MM.1S (cell line): Measurements from ENCODE around the gene KLHL36.

ENCODE experiments used
- DNase-seq: peaks from one replicate; pipeline ENCODE4 v3.0.0-alpha.2; 2015
- H2AFZ ChIP-seq: fragments of 300-600 bp; sonication (generic); 2 replicates; pipeline ENCODE4 v1.6.0; 2016; ENCODE audit warnings: antibody characterized with exemption, low read length
- H3F3A ChIP-seq: fragments of 300-600 bp; sonication (generic); 2 replicates; pipeline ENCODE4 v1.6.1; 2016; ENCODE audit warnings: mild to moderate bottlenecking, antibody characterized with exemption, low read length, moderate library complexity, mixed read lengths; ENCODE audit not compliant: insufficient read depth
- H3K27ac ChIP-seq: fragments of 300-600 bp; sonication (generic); 2 replicates; pipeline ENCODE4 v1.5.1; 2016; ENCODE audit warnings: mild to moderate bottlenecking, low read length
- H3K27me3 ChIP-seq: fragments of 300-600 bp; sonication (generic); replicated peaks from 2 replicates; pipeline ENCODE4 v1.6.0; 2016; ENCODE audit warnings: low read length; ENCODE audit not compliant: insufficient read depth
- H3K36me3 ChIP-seq: fragments of 300-600 bp; sonication (generic); replicated peaks from 2 replicates; pipeline ENCODE4 v1.6.1; 2016; ENCODE audit warnings: mild to moderate bottlenecking, low read length, mixed read lengths; ENCODE audit not compliant: insufficient read depth
- H3K4me1 ChIP-seq: fragments of 300-600 bp; sonication (generic); 2 replicates; pipeline ENCODE4 v1.6.1; 2016; ENCODE audit warnings: low read length, mixed read lengths
- H3K4me2 ChIP-seq: fragments of 300-600 bp; sonication (generic); 2 replicates; pipeline ENCODE4 v1.6.0; 2016; ENCODE audit warnings: low read depth, low read length
- H3K4me3 ChIP-seq: fragments of 300-600 bp; sonication (generic); 2 replicates; pipeline ENCODE4 v1.5.1; 2016; ENCODE audit warnings: low read length, mixed read lengths
- H3K79me2 ChIP-seq: fragments of 300-600 bp; sonication (generic); 2 replicates; pipeline ENCODE4 v1.6.1; 2016; ENCODE audit warnings: mixed run types, low read length, mixed read lengths
- H3K9ac ChIP-seq: fragments of 300-600 bp; sonication (generic); 2 replicates; pipeline ENCODE4 v1.6.1; 2016; ENCODE audit warnings: low read length, mixed read lengths
- H3K9me2 ChIP-seq: fragments of 300-600 bp; sonication (generic); replicated peaks from 2 replicates; pipeline ENCODE4 v1.6.1; 2016; ENCODE audit warnings: mild to moderate bottlenecking, low read length, mixed read lengths; ENCODE audit not compliant: insufficient read depth
- H3K9me3 ChIP-seq: fragments of 300-600 bp; sonication (generic); replicated peaks from 2 replicates; pipeline ENCODE4 v1.6.1; 2016; ENCODE audit warnings: mild to moderate bottlenecking, low read length, mixed read lengths; ENCODE audit not compliant: insufficient read depth
- H4K20me1 ChIP-seq: fragments of 300-600 bp; sonication (generic); 2 replicates; pipeline ENCODE4 v1.6.1; 2016; ENCODE audit warnings: mild to moderate bottlenecking, low read length, moderate library complexity, mixed read lengths; ENCODE audit not compliant: insufficient read depth
- EZH2 ChIP-seq: fragments of 300-600 bp; sonication (generic); optimal IDR thresholded peaks from 2 replicates; pipeline ENCODE3; 2017; ENCODE audit warnings: low read depth, mild to moderate bottlenecking, antibody characterized with exemption, low read length, mixed read lengths
- EZH2phosphoT487 ChIP-seq: fragments of 300-600 bp; sonication (generic); IDR thresholded peaks from 2 replicates; pipeline ENCODE4 v1.6.1; 2018; ENCODE audit warnings: antibody characterized with exemption, low read length
- TF ChIP-seq, protein P1 (sequence below): fragments of 300-600 bp; sonication (generic); IDR thresholded peaks from 2 replicates; pipeline ENCODE4 v1.5.1; 2016; ENCODE audit warnings: antibody characterized with exemption, low read length, mixed read lengths

The KLHL36 gene

DNA sequence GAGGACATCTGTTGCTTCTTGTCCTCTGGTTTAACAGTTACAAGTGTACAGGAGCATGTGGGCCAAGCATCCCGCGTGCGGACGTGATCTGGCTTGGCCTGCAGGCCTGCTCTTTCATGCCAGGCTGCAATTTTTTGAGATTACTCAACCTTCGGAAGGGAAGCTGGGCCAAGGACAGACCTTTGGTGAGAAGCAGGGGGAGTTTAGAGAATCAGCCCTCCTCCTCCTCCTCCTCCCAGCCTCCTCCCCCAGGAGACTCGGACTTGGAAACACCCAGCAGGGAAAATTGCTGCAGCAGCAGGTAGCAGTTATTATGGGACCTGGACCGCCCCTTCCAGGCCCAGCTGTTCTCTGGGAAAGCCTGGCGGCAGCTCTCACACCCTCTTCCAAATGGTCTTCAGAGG lies 5.1 kb upstream of the KLHL36 start:
- Histone ChIP-seq H3K4me1 (peaks cover 20% of the 10 kb centered on the region), H3K27ac (no peak overlapping the region), H3K4me2 (no peak overlapping the region), H3F3A (no peaks in the 10 kb centered on the region), H2AFZ (no peak overlapping the region), H3K4me3 (no peak overlapping the region), H3K36me3 (no peaks in the 10 kb centered on the region), H3K79me2 (no peaks in the 10 kb centered on the region), H4K20me1 (no peaks in the 10 kb centered on the region), H3K27me3 (no peaks in the 10 kb centered on the region), H3K9ac (no peak overlapping the region), H3K9me3 (no peaks in the 10 kb centered on the region), H3K9me2 (no peaks in the 10 kb centered on the region)
- no peak for DNase-seq
- TF ChIP-seq, protein P1, sequence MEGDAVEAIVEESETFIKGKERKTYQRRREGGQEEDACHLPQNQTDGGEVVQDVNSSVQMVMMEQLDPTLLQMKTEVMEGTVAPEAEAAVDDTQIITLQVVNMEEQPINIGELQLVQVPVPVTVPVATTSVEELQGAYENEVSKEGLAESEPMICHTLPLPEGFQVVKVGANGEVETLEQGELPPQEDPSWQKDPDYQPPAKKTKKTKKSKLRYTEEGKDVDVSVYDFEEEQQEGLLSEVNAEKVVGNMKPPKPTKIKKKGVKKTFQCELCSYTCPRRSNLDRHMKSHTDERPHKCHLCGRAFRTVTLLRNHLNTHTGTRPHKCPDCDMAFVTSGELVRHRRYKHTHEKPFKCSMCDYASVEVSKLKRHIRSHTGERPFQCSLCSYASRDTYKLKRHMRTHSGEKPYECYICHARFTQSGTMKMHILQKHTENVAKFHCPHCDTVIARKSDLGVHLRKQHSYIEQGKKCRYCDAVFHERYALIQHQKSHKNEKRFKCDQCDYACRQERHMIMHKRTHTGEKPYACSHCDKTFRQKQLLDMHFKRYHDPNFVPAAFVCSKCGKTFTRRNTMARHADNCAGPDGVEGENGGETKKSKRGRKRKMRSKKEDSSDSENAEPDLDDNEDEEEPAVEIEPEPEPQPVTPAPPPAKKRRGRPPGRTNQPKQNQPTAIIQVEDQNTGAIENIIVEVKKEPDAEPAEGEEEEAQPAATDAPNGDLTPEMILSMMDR, result no peak
- TF ChIP-seq EZH2phosphoT487 (no peak), EZH2 (no peak)

DNA sequence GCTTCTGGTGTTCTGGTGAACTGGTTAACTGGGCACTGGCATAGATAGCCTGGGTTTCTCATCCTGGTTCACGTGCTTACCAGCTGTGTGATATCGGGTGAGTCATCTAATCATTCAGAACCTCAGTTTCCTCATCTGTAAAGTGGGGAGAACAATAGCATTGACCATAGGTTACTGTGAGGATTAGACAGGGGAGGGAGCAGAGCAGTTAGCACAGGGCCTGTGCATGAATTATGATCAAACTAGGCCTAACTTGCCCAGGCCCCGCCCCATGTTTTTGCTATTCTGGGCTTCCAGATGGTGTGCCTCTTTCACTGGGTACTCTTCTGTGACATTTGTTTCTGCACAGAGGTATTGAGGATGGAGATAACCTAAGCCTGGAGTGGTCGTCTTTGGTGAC lies 4.6 kb upstream of the KLHL36 start:
- Histone ChIP-seq H3K9me2 (no peaks in the 10 kb centered on the region), H3K9ac (no peak overlapping the region), H3F3A (no peaks in the 10 kb centered on the region), H3K36me3 (no peaks in the 10 kb centered on the region), H3K4me2 (no peak overlapping the region), H3K79me2 (no peaks in the 10 kb centered on the region), H2AFZ (no peak overlapping the region), H3K4me3 (no peak overlapping the region), H4K20me1 (no peaks in the 10 kb centered on the region), H3K4me1 (peaks cover 20% of the 10 kb centered on the region), H3K27me3 (no peaks in the 10 kb centered on the region), H3K9me3 (no peaks in the 10 kb centered on the region), H3K27ac (no peak overlapping the region)
- DNase-seq, result peak; percentile 24
- TF ChIP-seq, protein P1, result no peak
- no peak for TF ChIP-seq EZH2phosphoT487
- TF ChIP-seq EZH2, result no peak

DNA sequence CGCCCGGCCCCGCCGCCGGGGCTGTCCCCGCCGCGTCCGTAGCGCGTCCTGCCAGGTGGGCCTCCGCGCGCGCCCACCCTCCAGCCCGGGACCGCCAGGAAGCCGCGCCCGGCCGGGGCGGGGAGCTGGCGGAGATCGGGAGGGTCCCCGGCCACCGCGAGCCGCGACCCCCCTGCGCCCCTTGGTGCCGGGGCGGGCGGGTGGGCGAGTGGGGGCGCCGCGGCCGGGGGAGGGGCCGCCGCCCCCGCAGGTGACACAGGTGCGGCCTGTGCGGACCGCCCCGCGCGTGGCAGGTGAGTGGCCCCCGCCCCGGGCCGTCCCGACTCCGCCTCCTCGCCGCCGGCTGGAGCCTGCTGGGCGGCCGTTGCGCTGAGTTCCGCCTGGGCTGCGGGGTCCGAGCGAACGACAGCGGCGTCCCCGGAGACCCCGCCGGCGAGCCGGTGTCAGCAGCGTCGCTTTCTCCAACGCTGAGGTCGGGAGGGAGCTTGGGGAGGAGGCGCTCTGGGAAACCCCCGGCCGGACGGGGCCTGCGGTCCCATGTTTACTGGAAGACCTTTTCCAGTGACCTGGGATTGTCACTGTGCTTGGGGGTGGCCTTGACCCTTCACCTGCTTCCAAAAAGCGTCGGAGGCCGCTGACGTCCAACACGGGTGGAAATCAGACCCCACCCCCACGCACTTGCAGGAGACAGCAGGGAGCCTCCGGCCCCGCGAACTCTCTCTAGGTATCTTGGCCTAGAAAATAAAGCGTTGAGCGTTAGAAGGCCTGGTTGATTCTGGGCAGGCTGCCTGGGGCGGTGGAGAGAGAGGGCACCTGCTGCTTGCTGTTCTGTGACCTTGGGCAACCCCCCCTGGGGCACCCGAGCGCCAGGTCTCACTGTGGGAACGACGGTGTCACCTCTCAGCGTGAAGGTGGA lies 542 bp downstream of the KLHL36 start:
- H3K4me1 ChIP-seq, result peaks cover 6% of the 10 kb centered on the region; the same call in 1 of the 2 replicates
- no peak overlapping the region for H2AFZ ChIP-seq
- H3K27me3 ChIP-seq, result no peaks in the 10 kb centered on the region
- H3F3A ChIP-seq, result no peaks in the 10 kb centered on the region
- TF ChIP-seq EZH2 (no peak), EZH2phosphoT487 (no peak)
- TF ChIP-seq, protein P1, result no peak
- no peaks in the 10 kb centered on the region for H3K9me2 ChIP-seq
- no peak overlapping the region for H3K27ac ChIP-seq
- no peaks in the 10 kb centered on the region for H4K20me1 ChIP-seq
- no peaks in the 10 kb centered on the region for H3K36me3 ChIP-seq
- H3K9me3 ChIP-seq, result no peaks in the 10 kb centered on the region
- DNase-seq, result peak; percentile 30
- H3K4me2 ChIP-seq, result peak overlapping the region; percentile 84
- no peaks in the 10 kb centered on the region for H3K79me2 ChIP-seq
- peak overlapping the region; percentile 60 for H3K4me3 ChIP-seq
- H3K9ac ChIP-seq, result peak overlapping the region; percentile 45; the same call in 1 of the 2 replicates
